GM21367 (cell line): ENCODE measurements around the gene ACVR1.
A peak's percentile ranks its signal among the peaks of the same experiment; 100 is the strongest.
"Not testable (repeated sequence)": the region's sequence is repeated elsewhere in the genome, so short reads cannot be mapped to it uniquely, and the experiment has no call there.

Experiments used
- ATAC-seq: cut with Tn5 transposase; IDR thresholded peaks from one replicate; pipeline ENCODE4 v1.9.1; 2021; ENCODE audit not compliant: unreplicated experiment

ACVR1 gene

GRCh38 chr2:157894694-157895435 is 18.7 kb upstream of the ACVR1 start:
- no peak for ATAC-seq

DNA sequence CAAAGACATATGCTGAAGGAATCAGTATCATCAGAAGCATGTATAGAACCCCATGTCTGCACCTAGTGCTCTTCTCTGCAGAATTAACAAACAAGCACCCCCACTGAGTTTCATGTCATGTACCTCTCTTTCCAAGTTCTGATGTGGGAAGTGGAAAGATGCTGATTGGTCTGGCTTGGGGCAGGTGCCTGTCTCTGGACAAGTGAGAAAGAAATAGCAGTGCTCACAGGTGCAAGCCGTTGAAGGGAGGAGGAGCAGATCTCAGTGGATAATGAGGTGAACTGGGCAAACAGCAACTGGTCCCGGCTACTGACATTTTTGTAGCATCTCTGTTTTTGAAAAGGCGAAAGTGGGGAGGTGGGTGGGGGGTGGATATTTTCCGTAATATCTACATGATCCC is 17.5 kb upstream of the ACVR1 start:
- ATAC-seq: no peak

- ATAC-seq: no peak
These were observed 15.5 kb upstream of the ACVR1 start for GRCh38 chr2:157891643-157892041.

DNA sequence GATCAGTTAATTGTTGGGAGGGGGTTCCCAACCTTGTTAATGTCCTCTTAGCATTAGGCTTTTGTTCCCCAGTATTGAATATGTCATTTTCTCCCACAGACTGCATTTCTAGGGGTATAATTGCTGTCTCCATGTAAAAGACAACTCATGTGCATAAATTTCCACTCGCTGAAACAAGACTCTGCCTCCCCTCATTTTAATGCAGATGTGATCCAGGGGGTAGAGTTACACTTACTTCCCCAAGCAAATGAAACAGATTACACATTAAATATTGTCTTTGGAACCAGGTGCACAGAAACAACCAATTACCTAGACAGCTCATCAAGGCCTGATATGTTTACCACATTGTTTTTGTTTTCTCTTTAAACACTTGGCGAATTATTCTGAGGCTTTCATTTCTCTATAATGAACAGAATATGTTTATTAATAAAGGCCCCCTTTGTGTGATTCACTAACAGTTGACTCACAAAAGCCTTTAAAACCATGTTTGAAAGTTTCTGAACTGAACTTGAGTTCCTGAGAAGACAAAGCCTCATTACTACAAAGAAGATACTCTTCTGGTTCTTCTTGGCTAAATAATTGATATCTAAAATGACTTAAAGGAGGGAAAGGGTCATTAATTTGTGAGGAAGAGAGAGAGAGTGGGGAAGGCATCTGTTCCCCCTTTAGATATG is 15.0 kb upstream of the ACVR1 start:
- no peak for ATAC-seq

DNA sequence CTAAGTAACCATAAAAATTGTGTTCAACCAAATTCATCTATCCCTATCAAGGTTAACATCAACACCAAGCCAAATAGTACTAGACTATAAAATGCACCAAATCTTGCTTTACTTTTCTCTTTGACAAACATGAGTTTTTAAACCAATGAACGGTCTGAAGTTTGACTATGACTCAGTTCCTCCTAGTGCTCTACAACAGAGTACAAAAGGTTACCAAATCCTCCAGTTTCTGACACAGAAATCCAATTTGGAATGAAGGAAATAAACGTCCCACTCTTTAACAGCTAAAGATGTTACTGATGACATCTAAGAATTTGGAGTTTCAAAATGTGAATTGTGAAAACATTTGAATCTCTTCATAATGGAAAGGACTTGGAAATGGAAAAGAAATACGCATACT is 11.8 kb upstream of the ACVR1 start:
- no peak for ATAC-seq

- not testable (repeated sequence) for ATAC-seq
These were observed 8.4 kb upstream of the ACVR1 start for GRCh38 chr2:157884533-157884932.

GRCh38 chr2:157880927-157881326 is 4.8 kb upstream of the ACVR1 start:
- ATAC-seq: no peak

- ATAC-seq: no peak
These were observed 1.8 kb upstream of the ACVR1 start for GRCh38 chr2:157877761-157878400.

DNA sequence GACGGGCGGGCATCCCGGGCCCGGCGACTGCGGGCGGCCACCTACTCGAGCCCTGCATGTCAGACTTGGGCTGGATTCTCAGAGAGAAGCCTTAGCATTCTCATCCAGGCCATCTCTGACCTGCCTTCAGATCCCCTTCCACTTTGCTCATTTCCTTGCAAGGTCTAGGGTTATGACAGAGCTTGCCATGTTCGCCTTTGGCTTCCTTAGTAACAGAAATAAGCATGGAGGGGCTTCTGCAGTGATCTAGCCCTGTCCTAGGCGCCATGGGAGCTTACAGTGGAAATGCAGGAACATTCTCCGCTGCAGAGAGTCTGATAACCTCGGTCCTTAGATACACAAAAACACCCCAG is 632 bp upstream of the ACVR1 start:
- no peak for ATAC-seq

GRCh38 chr2:157875641-157876065 is 477 bp downstream of the ACVR1 start:
- ATAC-seq: peak; percentile 38

DNA sequence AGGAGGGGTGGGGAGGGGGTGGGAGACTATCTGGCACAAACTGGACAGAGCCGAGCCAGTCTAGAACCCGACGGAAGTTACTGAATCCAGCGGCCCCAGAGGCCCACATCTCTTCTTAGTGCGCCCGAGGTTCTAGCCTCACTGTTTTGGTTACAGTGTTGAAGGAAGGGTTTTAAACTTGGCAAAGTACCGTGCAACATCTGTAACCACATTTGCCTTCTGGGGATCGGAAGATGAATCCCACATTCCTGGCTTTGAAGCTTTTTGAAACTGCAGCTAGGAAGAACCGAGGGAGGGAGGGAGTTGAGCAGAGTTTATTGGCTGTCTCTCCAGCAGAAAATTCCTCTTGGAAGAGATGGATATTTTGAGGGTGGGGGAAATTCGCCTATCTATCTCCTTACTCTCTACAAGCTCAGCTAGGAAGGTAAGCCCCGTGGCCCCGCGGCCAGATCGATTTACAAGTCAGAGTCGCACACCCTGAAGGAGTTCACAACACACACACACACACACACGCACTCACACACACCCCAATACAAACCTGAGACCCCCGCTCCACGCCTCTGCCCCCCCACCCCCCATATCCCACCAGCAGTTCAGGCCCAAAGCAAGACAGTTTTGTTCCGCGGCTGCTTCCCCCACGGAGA is 1.0 kb downstream of the ACVR1 start:
- no peak for ATAC-seq

DNA sequence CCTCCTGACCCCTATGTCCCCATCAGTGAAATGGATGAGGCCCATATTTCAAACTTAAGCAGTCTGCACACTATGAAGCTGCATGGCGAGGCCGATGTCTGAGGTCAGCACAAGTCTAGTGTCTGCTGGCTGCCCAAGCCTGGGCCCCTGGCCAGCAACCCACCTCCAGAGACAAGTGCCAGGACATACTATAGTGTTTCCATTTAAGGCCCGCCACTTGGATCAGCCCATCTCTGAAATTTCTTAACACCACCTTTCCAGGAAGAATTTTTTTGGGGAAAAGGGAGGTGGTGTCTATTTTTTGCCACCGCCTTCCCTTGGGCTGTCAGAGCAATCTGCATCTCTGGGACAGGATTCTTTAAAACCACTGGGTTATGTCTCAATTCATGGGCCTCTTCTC is 1.8 kb downstream of the ACVR1 start:
- no peak for ATAC-seq

GRCh38 chr2:157872791-157873190 is 3.3 kb downstream of the ACVR1 start:
- ATAC-seq: no peak

DNA sequence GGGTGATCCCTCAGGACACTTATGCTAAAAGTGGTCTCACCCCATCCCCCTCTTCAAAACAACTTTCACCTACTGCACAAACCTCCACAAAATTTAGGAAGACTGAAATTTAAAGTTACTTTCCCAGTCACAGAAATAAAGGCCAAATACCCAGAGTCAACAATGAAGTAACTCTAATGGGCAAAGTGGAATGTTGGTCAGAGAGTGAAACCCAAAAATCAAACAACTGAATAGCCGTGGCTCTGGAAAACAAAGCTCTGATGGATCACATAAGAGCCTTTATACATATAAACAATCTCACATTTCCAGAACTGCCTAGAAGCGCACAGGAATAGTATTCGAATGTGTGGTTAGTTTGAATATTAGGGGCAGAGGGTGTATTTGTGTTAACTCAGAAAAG is 4.7 kb downstream of the ACVR1 start:
- no peak for ATAC-seq

DNA sequence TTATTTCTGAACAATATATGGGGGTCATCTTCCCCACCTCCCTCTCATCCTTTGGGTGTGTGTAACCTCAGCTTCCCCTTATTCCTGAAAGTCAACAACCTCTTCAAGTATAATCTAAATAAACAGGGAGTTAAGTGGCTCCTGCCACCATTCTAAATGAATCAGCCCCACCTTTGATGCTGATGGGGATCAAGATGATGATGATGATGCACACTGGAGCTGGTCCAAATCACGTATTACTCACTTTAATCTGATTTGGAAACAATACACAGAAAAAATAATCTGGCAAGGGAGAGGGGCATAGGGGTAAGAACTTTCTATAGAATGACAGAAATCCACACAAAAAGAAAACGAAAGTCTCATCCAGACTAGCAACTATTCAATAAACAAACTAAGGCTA is 7.1 kb downstream of the ACVR1 start:
- ATAC-seq: no peak

- no peak for ATAC-seq
These were observed 8.4 kb downstream of the ACVR1 start for GRCh38 chr2:157867703-157868102.

- no peak for ATAC-seq
These were observed 9.2 kb downstream of the ACVR1 start for GRCh38 chr2:157866666-157867642.

- ATAC-seq: no peak
These were observed 9.9 kb downstream of the ACVR1 start for GRCh38 chr2:157866202-157866601.

- ATAC-seq: no peak
These were observed 11.2 kb downstream of the ACVR1 start for GRCh38 chr2:157864857-157865430.

DNA sequence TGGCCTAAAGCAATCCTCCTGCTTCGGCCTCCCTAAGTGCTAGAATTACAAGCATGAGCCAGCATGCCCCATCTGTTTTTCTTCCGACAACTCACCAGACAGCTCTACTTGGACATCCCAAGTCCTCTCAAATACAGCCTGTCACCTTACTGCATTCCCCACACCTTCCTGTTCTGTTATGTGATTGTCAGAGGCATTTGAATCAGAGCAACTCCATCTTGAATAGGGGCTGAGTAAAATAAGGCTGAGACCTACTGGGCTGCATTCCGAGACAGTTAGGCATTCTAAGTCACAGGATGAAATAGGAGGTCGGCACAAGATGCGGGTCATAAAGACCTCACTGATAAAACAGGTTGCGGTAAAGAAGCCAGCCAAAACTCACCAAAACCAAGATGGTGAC is 17.3 kb downstream of the ACVR1 start:
- no peak for ATAC-seq
